WERI-Rb-1 (cell line): ENCODE data around the gene CLTC.

Source experiments
- DNase-seq: peaks from one replicate; pipeline ENCODE4 v3.0.0-alpha.2; 2020
- H3K27ac ChIP-seq: fragments of 250-450 bp; sonication (Bioruptor Pico); 2 replicates; pipeline ENCODE4 v1.5.1; 2020; ENCODE audit warnings: mild to moderate bottlenecking, moderate library complexity
- H3K27me3 ChIP-seq: fragments of 250-450 bp; sonication (Bioruptor Pico); 2 replicates; pipeline ENCODE4 v1.5.1; 2021; ENCODE audit warnings: mild to moderate bottlenecking, low read depth, moderate library complexity; ENCODE audit not compliant: insufficient read depth, severe bottlenecking
- H3K36me3 ChIP-seq: fragments of 250-450 bp; sonication (Bioruptor Pico); 2 replicates; pipeline ENCODE4 v1.5.1; 2020; ENCODE audit warnings: mild to moderate bottlenecking, moderate library complexity
- H3K4me3 ChIP-seq: 2 replicates; pipeline ENCODE4 v1.5.1; 2011; ENCODE audit warnings: low read depth, mild to moderate bottlenecking, control low read depth, low read length
- H3K9me3 ChIP-seq: fragments of 250-450 bp; sonication (Bioruptor Pico); 2 replicates; pipeline ENCODE4 v1.5.1; 2021; ENCODE audit warnings: mild to moderate bottlenecking, moderate library complexity; ENCODE audit not compliant: severe bottlenecking
- CTCF ChIP-seq: IDR thresholded peaks from 2 replicates; pipeline ENCODE4 v1.5.1; 2011; ENCODE audit warnings: low read depth, mild to moderate bottlenecking, control low read depth, inconsistent platforms, low read length

Gene CLTC

GRCh38 chr17:59629174-59629573 is 9.5 kb downstream of the CLTC start:
- H3K36me3 ChIP-seq, result peaks cover 9% of the 10 kb centered on the region
- DNase-seq, result no peak
- peaks cover 2% of the 10 kb centered on the region for H3K9me3 ChIP-seq
- H3K4me3 ChIP-seq, result no peak overlapping the region
- peak overlapping the region; percentile 42; the same call in 1 of the 2 replicates for H3K27ac ChIP-seq
- no peak for TF ChIP-seq CTCF
- H3K27me3 ChIP-seq, result no peaks in the 10 kb centered on the region

DNA sequence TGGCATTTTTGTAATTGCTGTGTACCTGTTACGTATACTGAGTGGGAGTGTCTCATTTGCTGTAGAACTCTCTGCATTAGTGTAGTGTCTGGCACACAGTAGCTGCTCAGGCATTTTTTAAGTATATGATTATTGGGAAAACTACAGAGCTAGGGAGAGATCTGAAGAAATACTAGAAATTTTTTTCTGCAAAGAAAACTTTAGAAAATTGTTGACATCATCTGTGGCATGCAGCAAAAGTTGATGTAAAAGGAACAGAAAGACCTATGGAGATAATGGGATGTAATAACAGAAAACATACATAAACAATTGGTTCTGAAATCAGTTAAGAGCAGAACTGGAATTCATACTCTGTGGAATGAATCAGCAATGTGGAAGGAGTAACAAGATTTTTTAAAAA is 11.6 kb downstream of the CLTC start:
- Histone ChIP-seq H3K9me3 (peaks cover 2% of the 10 kb centered on the region), H3K27ac (no peak overlapping the region), H3K36me3 (peaks cover 9% of the 10 kb centered on the region), H3K4me3 (no peak overlapping the region), H3K27me3 (no peaks in the 10 kb centered on the region)
- no peak for TF ChIP-seq CTCF
- no peak for DNase-seq

- H3K4me3 ChIP-seq, result no peak overlapping the region
- H3K9me3 ChIP-seq, result peaks cover 2% of the 10 kb centered on the region
- H3K27ac ChIP-seq, result no peak overlapping the region
- no peak for DNase-seq
- no peaks in the 10 kb centered on the region for H3K27me3 ChIP-seq
- peaks cover 9% of the 10 kb centered on the region for H3K36me3 ChIP-seq
- TF ChIP-seq CTCF, result no peak
These were observed 12.7 kb downstream of the CLTC start for GRCh38 chr17:59632398-59632797.

DNA sequence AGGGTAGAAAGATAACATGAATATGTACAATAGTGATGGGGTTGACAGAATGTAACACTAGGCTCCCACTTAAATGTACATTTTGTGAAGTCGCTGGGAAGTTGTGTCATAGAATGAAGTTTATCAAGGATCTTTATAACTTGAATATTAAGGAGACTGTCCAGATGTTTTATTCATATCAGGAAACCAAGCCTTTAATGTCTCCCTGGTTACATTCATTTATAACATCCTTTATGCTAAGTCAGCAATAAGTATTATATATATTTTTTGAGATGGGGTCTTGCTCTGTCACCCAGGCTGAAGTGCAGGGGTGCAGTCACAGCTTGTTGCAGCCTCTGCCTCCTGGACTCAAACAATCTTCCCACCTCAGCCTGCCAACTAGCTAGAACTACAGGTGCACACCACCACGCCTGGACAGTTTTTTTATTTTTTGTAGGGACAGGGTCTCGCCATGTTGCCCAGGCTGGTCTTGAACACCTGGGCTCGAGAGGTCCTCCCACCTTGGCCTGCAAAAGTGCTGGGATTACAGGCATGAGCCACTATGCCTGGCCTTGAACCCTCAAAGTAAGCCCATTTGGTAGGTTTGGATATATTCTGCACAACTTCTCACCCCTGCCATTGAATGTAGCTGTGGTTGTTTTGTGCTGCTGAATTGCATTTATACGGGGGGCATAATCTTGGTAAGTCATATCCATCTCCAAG is 14.1 kb downstream of the CLTC start:
- TF ChIP-seq CTCF, result no peak
- no peak overlapping the region for H3K27ac ChIP-seq
- DNase-seq, result no peak
- H3K27me3 ChIP-seq, result no peaks in the 10 kb centered on the region
- H3K9me3 ChIP-seq, result peaks cover 2% of the 10 kb centered on the region
- H3K36me3 ChIP-seq, result peaks cover 9% of the 10 kb centered on the region
- no peak overlapping the region for H3K4me3 ChIP-seq

DNA sequence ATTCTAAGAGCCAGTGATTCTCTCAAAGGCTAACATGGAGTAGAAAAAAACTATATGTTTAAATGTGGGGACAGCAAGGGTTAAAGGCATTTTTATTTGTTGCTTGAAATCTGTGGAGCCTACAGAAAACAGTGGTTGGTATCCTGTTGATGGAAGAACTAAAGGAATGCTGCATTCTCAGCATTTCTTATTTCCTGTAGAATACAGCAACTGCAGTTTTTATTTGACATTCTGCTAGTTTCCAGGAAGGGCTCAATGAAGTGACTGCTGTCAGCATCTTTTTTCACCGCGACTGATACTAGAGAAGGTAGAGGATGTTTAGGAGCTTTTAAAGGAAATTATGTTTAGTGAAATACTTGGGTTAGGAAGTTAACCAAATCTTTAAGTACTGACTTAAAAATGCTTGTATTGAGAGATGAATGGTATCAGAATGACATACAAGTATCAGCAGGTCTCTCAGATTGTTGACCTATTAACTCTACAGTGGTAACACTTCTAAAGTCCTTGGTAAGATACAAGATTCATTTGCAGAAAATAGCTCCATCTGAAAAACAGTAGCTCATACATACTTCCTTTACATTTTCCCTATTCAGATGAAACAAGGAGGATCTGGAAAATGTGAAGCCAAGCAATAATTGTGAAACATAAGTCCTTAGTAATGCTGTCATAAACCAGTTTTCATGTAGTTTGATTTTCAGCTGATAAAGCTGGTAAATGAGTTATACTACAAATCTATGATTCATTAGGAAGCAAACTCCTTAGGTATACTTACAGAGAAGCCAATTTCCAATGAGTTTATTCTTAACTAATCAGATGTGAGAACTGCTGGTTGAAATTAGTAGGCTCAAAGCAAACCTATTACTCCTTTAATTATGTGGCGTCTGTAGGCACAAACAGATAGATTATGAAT is 15.2 kb downstream of the CLTC start:
- TF ChIP-seq CTCF, result no peak
- Histone ChIP-seq H3K36me3 (peaks cover 2% of the 10 kb centered on the region), H3K27ac (no peak overlapping the region), H3K4me3 (no peak overlapping the region), H3K9me3 (no peaks in the 10 kb centered on the region), H3K27me3 (no peaks in the 10 kb centered on the region)
- no peak for DNase-seq
